Effector memory CD4-positive, alpha-beta T cell (primary cell): ENCODE data around the gene TPPP3.
"Not testable (repeated sequence)": the region's sequence is repeated elsewhere in the genome, so short reads cannot be mapped to it uniquely, and the experiment has no call there.

Source experiments
- DNase-seq, 3 donors: peaks; one replicate each; pipeline ENCODE4 v3.0.0-alpha.2; 2020
- H3K27ac ChIP-seq: 2 replicates; pipeline ENCODE4 v1.7.0; 2013; ENCODE audit warnings: mild to moderate bottlenecking, low read length, moderate library complexity; ENCODE audit not compliant: insufficient read depth, poor library complexity, severe bottlenecking
- H3K27me3 ChIP-seq: replicated peaks from 2 replicates; pipeline ENCODE4 v1.7.0; 2013; ENCODE audit warnings: mild to moderate bottlenecking, low read length; ENCODE audit not compliant: insufficient read depth, control insufficient read depth, poor library complexity, severe bottlenecking
- H3K36me3 ChIP-seq: 2 replicates; pipeline ENCODE4 v1.7.0; 2013; ENCODE audit warnings: mild to moderate bottlenecking, low read length, moderate library complexity; ENCODE audit not compliant: control insufficient read depth, insufficient read depth
- H3K4me1 ChIP-seq: 2 replicates; pipeline ENCODE4 v1.7.0; 2013; ENCODE audit warnings: low read length, mild to moderate bottlenecking; ENCODE audit not compliant: control insufficient read depth, insufficient read depth, poor library complexity, severe bottlenecking
- H3K4me3 ChIP-seq: 2 replicates; pipeline ENCODE4 v1.7.0; 2013; ENCODE audit warnings: low read length, low read depth, mild to moderate bottlenecking; ENCODE audit not compliant: insufficient read depth, poor library complexity, severe bottlenecking
- H3K9me3 ChIP-seq: 2 replicates; pipeline ENCODE4 v1.7.0; 2013; ENCODE audit warnings: mild to moderate bottlenecking, low read length, moderate library complexity; ENCODE audit not compliant: control insufficient read depth

Gene TPPP3

GRCh38 chr16:67389911-67390815 is 3.1 kb downstream of the TPPP3 start:
- Histone ChIP-seq H3K9me3 (no peaks in the 10 kb centered on the region), H3K27me3 (peaks cover 23% of the 10 kb centered on the region), H3K36me3 (no peaks in the 10 kb centered on the region), H3K4me3 (no peak overlapping the region), H3K4me1 (peaks cover 15% of the 10 kb centered on the region), H3K27ac (no peak overlapping the region)
- DNase-seq = no peak

- Histone ChIP-seq H3K27ac (no peak overlapping the region), H3K27me3 (peaks cover 7% of the 10 kb centered on the region), H3K4me3 (no peak overlapping the region), H3K36me3 (no peaks in the 10 kb centered on the region), H3K9me3 (no peaks in the 10 kb centered on the region), H3K4me1 (peaks cover 6% of the 10 kb centered on the region)
- DNase-seq = no peak
These were observed 4.7 kb downstream of the TPPP3 start for GRCh38 chr16:67388591-67388990.

- Histone ChIP-seq H3K36me3 (no peaks in the 10 kb centered on the region), H3K4me3 (no peak overlapping the region), H3K27me3 (peaks cover 3% of the 10 kb centered on the region), H3K27ac (no peak overlapping the region), H3K4me1 (peaks cover 2% of the 10 kb centered on the region), H3K9me3 (no peaks in the 10 kb centered on the region)
- DNase-seq = no peak
These were observed 5.1 kb downstream of the TPPP3 start for GRCh38 chr16:67388191-67388590.

- Histone ChIP-seq H3K36me3 (no peaks in the 10 kb centered on the region), H3K27ac (no peak overlapping the region), H3K27me3 (no peaks in the 10 kb centered on the region), H3K4me3 (no peak overlapping the region), H3K4me1 (no peaks in the 10 kb centered on the region), H3K9me3 (no peaks in the 10 kb centered on the region)
- no peak for DNase-seq
These were observed 5.7 kb downstream of the TPPP3 start for GRCh38 chr16:67387479-67388079.

- Histone ChIP-seq H3K4me3 (no peak overlapping the region), H3K27me3 (no peaks in the 10 kb centered on the region), H3K9me3 (no peaks in the 10 kb centered on the region), H3K27ac (no peak overlapping the region), H3K4me1 (no peaks in the 10 kb centered on the region), H3K36me3 (no peaks in the 10 kb centered on the region)
- DNase-seq = no peak
These were observed 6.3 kb downstream of the TPPP3 start for GRCh38 chr16:67386861-67387455.

- Histone ChIP-seq H3K9me3 (no peaks in the 10 kb centered on the region), H3K4me3 (no peak overlapping the region), H3K27ac (no peak overlapping the region), H3K4me1 (no peaks in the 10 kb centered on the region), H3K36me3 (no peaks in the 10 kb centered on the region), H3K27me3 (no peaks in the 10 kb centered on the region)
- no peak for DNase-seq
These were observed 8.4 kb downstream of the TPPP3 start for GRCh38 chr16:67384778-67385510.

GRCh38 chr16:67383284-67383683 is 10.0 kb downstream of the TPPP3 start:
- DNase-seq = no peak
- no peaks in the 10 kb centered on the region for H3K4me1 ChIP-seq
- H3K36me3 ChIP-seq = no peaks in the 10 kb centered on the region
- no peaks in the 10 kb centered on the region for H3K9me3 ChIP-seq
- no peak overlapping the region for H3K27ac ChIP-seq
- no peak overlapping the region for H3K4me3 ChIP-seq
- no peaks in the 10 kb centered on the region for H3K27me3 ChIP-seq

- DNase-seq = no peak
- Histone ChIP-seq H3K36me3 (no peaks in the 10 kb centered on the region), H3K9me3 (no peaks in the 10 kb centered on the region), H3K4me3 (no peak overlapping the region), H3K27me3 (no peaks in the 10 kb centered on the region), H3K4me1 (no peaks in the 10 kb centered on the region), H3K27ac (no peak overlapping the region)
These were observed 14.7 kb downstream of the TPPP3 start for GRCh38 chr16:67378642-67379041.

GRCh38 chr16:67376012-67376411 is 17.3 kb downstream of the TPPP3 start:
- not testable (repeated sequence) for H3K4me1 ChIP-seq, DNase-seq, H3K27me3 ChIP-seq, H3K9me3 ChIP-seq, H3K4me3 ChIP-seq, H3K36me3 ChIP-seq, H3K27ac ChIP-seq
